ENCODE results near the gene CFAP20DC. TPM values are rescaled to one million over a fixed set of nuclear protein-coding genes. Genes with fewer than 3 reads are reported as not detected.

CFAP20DC gene
- total RNA-seq, 2 experiments from 2014 or later = 1.0 to 1.8 TPM

DNA sequence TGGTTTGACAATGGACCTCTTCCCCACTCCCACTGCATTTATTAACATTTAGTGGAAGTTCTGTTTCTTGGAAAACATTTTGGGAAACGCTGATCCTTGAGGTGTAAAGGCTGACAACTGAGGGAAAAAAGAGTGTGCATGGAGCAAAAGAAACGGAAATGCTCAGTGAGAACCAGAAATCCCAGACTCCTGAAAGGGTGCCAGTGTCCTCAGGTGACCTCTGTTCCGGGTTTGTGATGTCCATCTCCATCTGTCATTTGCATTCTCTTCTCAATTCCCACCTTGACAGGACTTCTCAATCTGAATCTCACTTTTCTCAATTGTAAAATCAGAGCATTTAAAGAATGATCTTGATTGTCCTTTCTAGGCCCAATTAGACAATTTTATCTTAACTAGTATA lies 312.2 kb downstream of the CFAP20DC start:
- Histone ChIP-seq H2AFZ (ENCODE audit: low read length) (no peak overlapping the region), H3K4me2 (ENCODE audit: low read length) (no peak overlapping the region), H3K27ac (ENCODE audit: low read depth, low read length, poor library complexity, severe bottlenecking) (no peak overlapping the region), H3K4me3 (ENCODE audit: low read depth, low read length, poor library complexity, severe bottlenecking) (no peak overlapping the region), H3K9me3 (ENCODE audit: low read length) (no peaks in the 10 kb centered on the region), H3K4me1 (ENCODE audit: insufficient read depth, low read length, poor library complexity, severe bottlenecking) (no peaks in the 10 kb centered on the region), H3K36me3 (ENCODE audit: insufficient read depth, low read length) (no peaks in the 10 kb centered on the region), H4K20me1 (ENCODE audit: insufficient read depth, low read length) (no peaks in the 10 kb centered on the region), H3K9me2 (ENCODE audit: insufficient read depth, low read length) (no peaks in the 10 kb centered on the region), H3K79me2 (ENCODE audit: insufficient read depth, low read depth, low read length) (no peaks in the 10 kb centered on the region)
- no peak for DNase-seq (ENCODE audit: low spot score)
- TF ChIP-seq EZH2phosphoT487 (IDR thresholded peaks at IDR 0.05; ENCODE audit: borderline replicate concordance, low read depth, low read length) (no peak), CTCF (conservative IDR thresholded peaks at IDR 0.05; ENCODE audit: low read length) (no peak)
- CTCF ChIA-PET (ENCODE audit: unreplicated experiment) = no interaction called here
- intact Hi-C loops (cut with micrococcal nuclease; ENCODE audit: unreplicated experiment) = no loop called here
- POLR2A ChIA-PET = no interaction called here
- BruUV-seq (replicated peaks) = no TSS peak

- POLR2A ChIA-PET = no interaction called here
- no peak for DNase-seq (ENCODE audit: low spot score)
- no peaks in the 10 kb centered on the region for H3K79me2 ChIP-seq (ENCODE audit: insufficient read depth, low read depth, low read length)
- H3K36me3 ChIP-seq (ENCODE audit: insufficient read depth, low read length) = no peaks in the 10 kb centered on the region
- H3K27ac ChIP-seq (ENCODE audit: low read depth, low read length, poor library complexity, severe bottlenecking) = no peak overlapping the region
- TF ChIP-seq CTCF (conservative IDR thresholded peaks at IDR 0.05; ENCODE audit: low read length) (no peak), EZH2phosphoT487 (IDR thresholded peaks at IDR 0.05; ENCODE audit: borderline replicate concordance, low read depth, low read length) (no peak)
- CTCF ChIA-PET (ENCODE audit: unreplicated experiment) = no interaction called here
- no peak overlapping the region for H2AFZ ChIP-seq (ENCODE audit: low read length)
- H3K9me2 ChIP-seq (ENCODE audit: insufficient read depth, low read length) = no peaks in the 10 kb centered on the region
- no peaks in the 10 kb centered on the region for H4K20me1 ChIP-seq (ENCODE audit: insufficient read depth, low read length)
- BruUV-seq (replicated peaks) = no TSS peak
- H3K4me3 ChIP-seq (ENCODE audit: low read depth, low read length, poor library complexity, severe bottlenecking) = no peak overlapping the region
- H3K4me1 ChIP-seq (ENCODE audit: insufficient read depth, low read length, poor library complexity, severe bottlenecking) = no peaks in the 10 kb centered on the region
- no peaks in the 10 kb centered on the region for H3K9me3 ChIP-seq (ENCODE audit: low read length)
- H3K4me2 ChIP-seq (ENCODE audit: low read length) = no peak overlapping the region
- intact Hi-C loops (cut with micrococcal nuclease; ENCODE audit: unreplicated experiment) = no loop called here
These were observed 318.2 kb downstream of the CFAP20DC start for GRCh38 chr3:58731673-58732072.

DNA sequence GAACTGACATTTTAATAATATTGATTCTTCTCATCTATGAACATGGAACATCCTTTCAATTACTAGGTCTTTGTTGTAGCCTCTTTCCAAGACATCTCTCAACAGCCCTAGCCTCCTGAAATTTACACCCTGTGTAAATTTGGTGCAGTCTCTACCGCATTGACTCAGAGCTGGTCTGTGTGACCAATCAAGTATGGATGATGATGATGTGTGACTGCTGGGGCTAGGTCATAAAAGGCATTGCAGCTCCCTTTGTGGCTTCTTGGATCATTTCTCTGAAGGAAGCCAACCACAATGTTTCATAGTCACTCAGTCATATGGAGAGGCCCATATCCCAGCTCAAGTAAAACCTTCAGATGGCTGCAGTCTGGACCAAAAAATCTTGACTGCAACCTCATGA lies 321.1 kb downstream of the CFAP20DC start:
- no peak for TF ChIP-seq EZH2phosphoT487 (IDR thresholded peaks at IDR 0.05; ENCODE audit: borderline replicate concordance, low read depth, low read length)
- no peak for TF ChIP-seq CTCF (conservative IDR thresholded peaks at IDR 0.05; ENCODE audit: low read length)
- H3K4me1 ChIP-seq (ENCODE audit: insufficient read depth, low read length, poor library complexity, severe bottlenecking) = no peaks in the 10 kb centered on the region
- no TSS peak for BruUV-seq (replicated peaks)
- no peak overlapping the region for H3K27ac ChIP-seq (ENCODE audit: low read depth, low read length, poor library complexity, severe bottlenecking)
- DNase-seq (ENCODE audit: low spot score) = no peak
- intact Hi-C loops (cut with micrococcal nuclease; ENCODE audit: unreplicated experiment) = no loop called here
- H3K36me3 ChIP-seq (ENCODE audit: insufficient read depth, low read length) = no peaks in the 10 kb centered on the region
- POLR2A ChIA-PET = no interaction called here
- H3K79me2 ChIP-seq (ENCODE audit: insufficient read depth, low read depth, low read length) = no peaks in the 10 kb centered on the region
- H3K4me2 ChIP-seq (ENCODE audit: low read length) = no peak overlapping the region
- CTCF ChIA-PET (ENCODE audit: unreplicated experiment) = no interaction called here
- H4K20me1 ChIP-seq (ENCODE audit: insufficient read depth, low read length) = no peaks in the 10 kb centered on the region
- no peaks in the 10 kb centered on the region for H3K9me2 ChIP-seq (ENCODE audit: insufficient read depth, low read length)
- H3K4me3 ChIP-seq (ENCODE audit: low read depth, low read length, poor library complexity, severe bottlenecking) = no peak overlapping the region
- no peaks in the 10 kb centered on the region for H3K9me3 ChIP-seq (ENCODE audit: low read length)
- H2AFZ ChIP-seq (ENCODE audit: low read length) = no peak overlapping the region
